Gastroesophageal sphincter (tissue), 4 donors: ENCODE results near the gene SEMA4D. TPM values are rescaled to one million over a fixed set of nuclear protein-coding genes. Genes with fewer than 3 reads are reported as not detected.

Source experiments
- ATAC-seq: fragments of 150-250 bp; one replicate; pipeline ENCODE4 v1.9.1; 2016; ENCODE audit warnings: mild to moderate bottlenecking, moderate library complexity
- H3K27ac ChIP-seq, 4 donors: fragments of 200-600 bp; sonication (generic) in 3 of 4; 1 replicate in 3 of 4; 2 replicates in 1 of 4; pipeline ENCODE4 v1.5.1; 2016 to 2019
- H3K27me3 ChIP-seq: fragments of 200-600 bp; sonication (generic); one replicate; pipeline ENCODE4 v1.5.1; 2019
- H3K36me3 ChIP-seq, 2 donors: fragments of 200-600 bp; sonication (generic); one replicate each; pipeline ENCODE4 v1.5.1; 2019; ENCODE audit warnings: control low read depth in 1 of 2
- H3K4me1 ChIP-seq, 3 donors: fragments of 200-600 bp; sonication (generic); 1 replicate in 2 of 3; 2 replicates in 1 of 3; pipeline ENCODE4 v1.5.1; 2016 to 2019; ENCODE audit warnings: control low read depth in 2 of 3
- H3K4me3 ChIP-seq, 2 donors: fragments of 200-600 bp; sonication (generic); one replicate each; pipeline ENCODE4 v1.5.1; 2019; ENCODE audit warnings: mild to moderate bottlenecking in 1 of 2, moderate library complexity in 1 of 2
- H3K9me3 ChIP-seq, 3 donors: fragments of 200-600 bp; sonication (generic); one replicate each; pipeline ENCODE4 v1.5.1; 2017 to 2019; ENCODE audit warnings: control low read depth in 2 of 3
- CTCF ChIP-seq, 4 experiments: fragments of 200-600 bp in 2 of 4; fragments of 450-650 bp in 2 of 4; sonication (generic) in 1 of 4; IDR thresholded peaks; one replicate each; pipeline ENCODE4 v1.5.1; 2017 to 2019; ENCODE audit warnings: antibody characterized with exemption in 4 of 4, mild to moderate bottlenecking in 2 of 4, moderate library complexity in 2 of 4
- EP300 ChIP-seq: sonication (generic); formaldehyde crosslinking; IDR thresholded peaks from one replicate; pipeline ENCODE4 v1.6.1; 2017; ENCODE audit warnings: antibody characterized with exemption, mild to moderate bottlenecking
- POLR2A ChIP-seq, 2 donors: fragments of 450-650 bp; IDR thresholded peaks; one replicate each; pipeline ENCODE4 v1.6.1; 2017; ENCODE audit warnings: antibody characterized with exemption in 2 of 2, mild to moderate bottlenecking in 2 of 2, moderate library complexity in 1 of 2
- POLR2AphosphoS5 ChIP-seq: sonication (generic); formaldehyde crosslinking; IDR thresholded peaks from one replicate; pipeline ENCODE4 v1.6.1; 2017; ENCODE audit warnings: antibody characterized with exemption
- WGBS, 2 donors: methylation state at CpG; one replicate each; pipeline ENCODE4 v1.1.5; 2018; ENCODE audit warnings: low coverage in 1 of 2; 5-methylcytosine and 5-hydroxymethylcytosine counted together
- total RNA-seq, 4 donors: library from RNA; depleted of rRNA; stranded (reverse); fragments of >200 nt; gene quantifications; one replicate each; pipeline ENCODE4 v1.1.0, GENCODE V29; 2016

Gene SEMA4D
- total RNA-seq, 4 donors from 2014 or later, result 4.4 to 12.0 (median 6.5) TPM

GRCh38 chr9:89505048-89505447, 7.1 kb upstream of the SEMA4D start:
- no peak overlapping the region for H3K27ac ChIP-seq
- H3K36me3 ChIP-seq, result no peaks in the 10 kb centered on the region
- no peak for TF ChIP-seq POLR2AphosphoS5
- no peak for TF ChIP-seq EP300
- no peak for TF ChIP-seq CTCF (IDR thresholded peaks at IDR 0.05)
- no peak for TF ChIP-seq POLR2A (IDR thresholded peaks at IDR 0.05)
- H3K4me3 ChIP-seq, result no peak overlapping the region
- H3K4me1 ChIP-seq, result no peaks in the 10 kb centered on the region
- no peaks in the 10 kb centered on the region for H3K27me3 ChIP-seq
- no peak for ATAC-seq
- no peaks in the 10 kb centered on the region for H3K9me3 ChIP-seq

GRCh38 chr9:89502671-89503070, 4.8 kb upstream of the SEMA4D start:
- TF ChIP-seq EP300 (no peak), POLR2AphosphoS5 (no peak), CTCF (IDR thresholded peaks at IDR 0.05) (no peak), POLR2A (IDR thresholded peaks at IDR 0.05) (no peak)
- no peak for ATAC-seq
- Histone ChIP-seq H3K9me3 (no peaks in the 10 kb centered on the region), H3K27me3 (no peaks in the 10 kb centered on the region), H3K4me3 (no peak overlapping the region), H3K27ac (no peak overlapping the region), H3K36me3 (no peaks in the 10 kb centered on the region), H3K4me1 (peaks cover 0 to 6% (median 0%) of the 10 kb centered on the region in 3 donors)
- 62 to 63% methylated on average over 5 of the region's 5 CpGs for WGBS, 2 donors

GRCh38 chr9:89502038-89502601, 4.2 kb upstream of the SEMA4D start:
- Histone ChIP-seq H3K27ac (no peak overlapping the region), H3K9me3 (no peaks in the 10 kb centered on the region), H3K36me3 (no peaks in the 10 kb centered on the region), H3K4me1 (peaks cover 0 to 10% (median 0%) of the 10 kb centered on the region in 3 donors), H3K4me3 (no peak overlapping the region), H3K27me3 (no peaks in the 10 kb centered on the region)
- TF ChIP-seq EP300, result no peak
- no peak for TF ChIP-seq CTCF (IDR thresholded peaks at IDR 0.05)
- TF ChIP-seq POLR2AphosphoS5, result no peak
- TF ChIP-seq POLR2A (IDR thresholded peaks at IDR 0.05), result no peak
- no peak for ATAC-seq
- WGBS, 2 donors, result 69 to 72% methylated on average over 4 of the region's 6 CpGs

GRCh38 chr9:89501311-89501898, 3.5 kb upstream of the SEMA4D start:
- WGBS, 2 donors, result 61 to 77% methylated on average over 2 of the region's 12 CpGs
- H3K27me3 ChIP-seq, result no peaks in the 10 kb centered on the region
- no peaks in the 10 kb centered on the region for H3K36me3 ChIP-seq
- no peaks in the 10 kb centered on the region for H3K9me3 ChIP-seq
- no peak overlapping the region for H3K4me3 ChIP-seq
- H3K27ac ChIP-seq, result no peak overlapping the region
- TF ChIP-seq POLR2AphosphoS5, result no peak
- TF ChIP-seq CTCF (IDR thresholded peaks at IDR 0.05), result no peak
- no peak for TF ChIP-seq EP300
- TF ChIP-seq POLR2A (IDR thresholded peaks at IDR 0.05), result no peak
- H3K4me1 ChIP-seq, result peaks cover 0 to 17% (median 0%) of the 10 kb centered on the region in 3 donors
- ATAC-seq, result no peak

GRCh38 chr9:89500008-89500407, 2.1 kb upstream of the SEMA4D start:
- Histone ChIP-seq H3K36me3 (no peaks in the 10 kb centered on the region), H3K27me3 (no peaks in the 10 kb centered on the region), H3K4me3 (no peak overlapping the region), H3K27ac (no peak overlapping the region), H3K9me3 (no peaks in the 10 kb centered on the region), H3K4me1 (peaks cover 0 to 28% (median 0%) of the 10 kb centered on the region in 3 donors)
- no peak for ATAC-seq
- no peak for TF ChIP-seq EP300
- TF ChIP-seq POLR2A (IDR thresholded peaks at IDR 0.05), result no peak
- TF ChIP-seq POLR2AphosphoS5, result no peak
- no peak for TF ChIP-seq CTCF (IDR thresholded peaks at IDR 0.05)
- WGBS, 2 donors, result 93 to 96% methylated on average over 3 to 4 of the region's 5 CpGs
